GM12873 (cell line): ENCODE measurements around the gene IL23A.

Experiments
- TF ChIP-seq, protein P1 (sequence below): IDR thresholded peaks from 2 replicates; pipeline ENCODE4 v1.5.1; 2012; ENCODE audit warnings: low read depth, mild to moderate bottlenecking, moderate library complexity, low read length, control low read depth; ENCODE audit not compliant: insufficient read depth; ENCODE audit errors: missing control alignments

IL23A gene

DNA sequence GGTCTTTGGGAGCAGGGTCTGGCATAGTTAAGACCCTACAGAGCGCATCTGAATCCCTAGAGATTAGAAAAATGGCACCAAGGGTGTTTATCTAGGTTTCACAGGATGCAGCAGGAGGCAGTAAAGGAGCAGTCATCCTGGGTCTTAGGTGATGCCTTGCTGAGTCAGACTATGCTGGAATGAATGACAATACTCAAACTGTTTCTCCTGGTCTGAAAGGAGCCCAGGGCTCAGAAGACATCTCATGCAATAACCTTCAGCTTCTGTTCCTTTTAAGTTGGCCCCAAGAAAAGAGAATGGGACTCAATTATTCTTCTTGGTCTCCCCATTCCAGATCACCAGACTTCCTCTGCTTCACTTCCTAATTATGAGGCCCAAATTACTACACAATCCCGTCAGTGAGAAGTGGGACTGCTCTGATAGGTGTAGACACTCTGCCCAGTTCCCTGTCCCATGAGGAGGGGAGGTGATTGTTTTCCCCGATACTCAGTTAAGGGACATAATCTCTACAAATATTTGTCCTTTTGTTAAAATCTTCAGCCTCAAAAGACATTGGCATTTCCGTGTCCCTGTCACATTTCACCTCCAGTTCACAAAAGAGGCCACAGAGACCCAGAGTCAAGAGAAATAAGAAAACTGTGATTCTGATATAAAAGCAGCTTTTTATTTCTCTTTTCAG is 38.8 kb downstream of the IL23A start:
- TF ChIP-seq, protein P1, sequence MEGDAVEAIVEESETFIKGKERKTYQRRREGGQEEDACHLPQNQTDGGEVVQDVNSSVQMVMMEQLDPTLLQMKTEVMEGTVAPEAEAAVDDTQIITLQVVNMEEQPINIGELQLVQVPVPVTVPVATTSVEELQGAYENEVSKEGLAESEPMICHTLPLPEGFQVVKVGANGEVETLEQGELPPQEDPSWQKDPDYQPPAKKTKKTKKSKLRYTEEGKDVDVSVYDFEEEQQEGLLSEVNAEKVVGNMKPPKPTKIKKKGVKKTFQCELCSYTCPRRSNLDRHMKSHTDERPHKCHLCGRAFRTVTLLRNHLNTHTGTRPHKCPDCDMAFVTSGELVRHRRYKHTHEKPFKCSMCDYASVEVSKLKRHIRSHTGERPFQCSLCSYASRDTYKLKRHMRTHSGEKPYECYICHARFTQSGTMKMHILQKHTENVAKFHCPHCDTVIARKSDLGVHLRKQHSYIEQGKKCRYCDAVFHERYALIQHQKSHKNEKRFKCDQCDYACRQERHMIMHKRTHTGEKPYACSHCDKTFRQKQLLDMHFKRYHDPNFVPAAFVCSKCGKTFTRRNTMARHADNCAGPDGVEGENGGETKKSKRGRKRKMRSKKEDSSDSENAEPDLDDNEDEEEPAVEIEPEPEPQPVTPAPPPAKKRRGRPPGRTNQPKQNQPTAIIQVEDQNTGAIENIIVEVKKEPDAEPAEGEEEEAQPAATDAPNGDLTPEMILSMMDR: no peak

DNA sequence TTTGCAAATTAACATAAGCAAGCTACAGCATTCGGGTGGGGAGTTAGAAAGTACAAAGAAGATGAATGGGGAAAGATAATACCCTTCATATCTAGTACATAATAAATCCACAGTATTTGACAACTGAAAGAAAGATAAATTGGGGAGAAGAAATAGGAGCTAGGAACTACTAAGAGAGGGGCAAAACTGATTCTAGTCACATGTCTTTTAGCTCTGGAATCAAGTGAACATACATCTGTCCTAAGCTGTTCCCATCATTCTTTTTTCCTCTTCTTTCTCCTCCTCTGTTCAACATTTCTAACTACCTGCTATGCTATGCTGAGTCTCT is 39.3 kb downstream of the IL23A start:
- TF ChIP-seq, protein P1: no peak

DNA sequence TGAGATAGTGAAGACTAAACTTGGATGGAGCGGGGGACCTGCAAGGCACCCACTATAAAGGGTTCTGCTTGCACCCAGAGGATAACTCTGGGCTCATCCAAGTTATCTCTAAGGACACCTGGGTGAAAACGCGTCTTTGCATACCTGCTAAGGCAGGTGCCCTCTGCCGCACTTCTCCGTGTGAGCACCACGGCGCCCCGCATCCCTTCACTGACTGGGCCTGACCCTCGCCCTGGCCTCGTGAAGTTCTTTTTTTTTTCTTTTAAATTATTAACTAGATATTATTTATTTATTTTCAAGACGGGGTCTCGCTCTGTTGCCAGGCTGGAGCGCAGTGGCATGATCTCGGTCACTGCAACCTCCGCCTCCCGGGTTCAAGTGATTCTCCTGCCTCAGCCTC is 43.9 kb downstream of the IL23A start:
- TF ChIP-seq, protein P1: no peak

DNA sequence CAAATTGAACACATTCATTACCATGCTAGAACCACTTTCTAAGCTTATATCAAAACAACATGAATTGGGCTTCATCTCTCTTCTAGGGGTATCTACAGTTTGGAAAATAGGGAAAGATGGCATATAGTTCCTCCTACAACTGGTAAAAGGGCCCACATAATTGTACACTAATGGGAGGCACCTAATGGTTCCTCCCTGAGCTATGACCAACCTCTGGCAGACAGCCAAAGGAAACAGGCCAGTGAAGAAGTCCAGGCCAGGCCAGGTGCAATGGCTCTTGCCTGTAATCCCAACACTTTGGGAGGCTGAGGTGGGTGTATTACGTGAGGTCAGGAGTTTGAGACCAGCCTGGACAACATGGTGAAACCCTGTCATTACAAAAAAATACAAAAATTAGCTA is 47.2 kb downstream of the IL23A start:
- TF ChIP-seq, protein P1: no peak

DNA sequence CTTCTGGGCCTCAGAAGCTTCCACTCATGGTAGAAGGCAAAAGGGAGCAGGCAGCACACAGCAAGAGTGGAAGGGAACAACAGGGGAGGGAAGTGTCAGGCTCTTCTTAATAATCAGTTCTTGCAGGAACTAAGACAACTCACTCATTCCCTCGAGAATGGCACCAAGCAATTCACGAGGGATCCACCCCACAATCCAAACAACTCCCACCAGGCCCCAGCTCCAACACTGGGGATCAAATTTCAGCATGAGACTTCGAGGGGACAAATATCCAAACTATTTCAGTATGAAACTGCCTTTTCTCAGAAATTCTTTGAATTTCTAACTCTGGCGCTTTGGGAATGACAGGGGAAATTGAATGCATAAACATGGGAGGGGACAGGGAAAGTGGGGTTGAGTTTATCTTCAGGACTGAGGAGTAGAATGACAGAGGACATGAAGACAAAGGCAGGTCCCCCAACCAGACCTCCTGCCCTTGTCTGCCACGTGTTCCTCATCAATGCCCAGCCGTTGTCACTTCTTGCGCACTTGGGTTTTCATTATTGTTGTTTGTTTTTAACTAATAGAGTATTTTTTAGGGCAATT is 48.6 kb downstream of the IL23A start:
- TF ChIP-seq, protein P1: no peak

DNA sequence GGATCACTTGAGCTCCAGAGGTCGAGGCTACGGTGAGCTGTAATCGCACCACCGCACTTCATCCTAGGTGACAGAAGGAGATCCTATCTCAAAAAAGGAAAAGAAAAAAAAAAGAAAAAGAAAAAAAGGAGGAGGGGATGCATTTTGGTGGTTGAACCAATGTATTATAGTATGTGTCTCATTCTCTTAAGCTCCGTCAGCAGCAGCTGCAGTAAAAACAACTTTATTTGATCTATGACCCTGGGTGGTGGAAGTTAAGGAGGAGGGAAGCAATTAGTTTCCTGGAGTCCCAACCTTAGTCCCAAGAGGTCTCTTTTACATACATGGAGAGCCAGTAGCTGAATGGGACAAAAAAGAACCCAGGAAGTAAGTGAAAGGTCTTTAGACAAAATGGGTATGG is 50.7 kb downstream of the IL23A start:
- TF ChIP-seq, protein P1: no peak
